Iris pigment epithelial cell (primary cell): ENCODE data around the gene ACSF2.
A peak's percentile ranks its signal among the peaks of the same experiment; 100 is the strongest.
"Not testable (repeated sequence)": the region's sequence is repeated elsewhere in the genome, so short reads cannot be mapped to it uniquely, and the experiment has no call there.

Experiments
- DNase-seq: peaks from one replicate; pipeline ENCODE4 v3.0.0-alpha.2; 2011; ENCODE audit warnings: low read depth

Gene ACSF2, protein sequence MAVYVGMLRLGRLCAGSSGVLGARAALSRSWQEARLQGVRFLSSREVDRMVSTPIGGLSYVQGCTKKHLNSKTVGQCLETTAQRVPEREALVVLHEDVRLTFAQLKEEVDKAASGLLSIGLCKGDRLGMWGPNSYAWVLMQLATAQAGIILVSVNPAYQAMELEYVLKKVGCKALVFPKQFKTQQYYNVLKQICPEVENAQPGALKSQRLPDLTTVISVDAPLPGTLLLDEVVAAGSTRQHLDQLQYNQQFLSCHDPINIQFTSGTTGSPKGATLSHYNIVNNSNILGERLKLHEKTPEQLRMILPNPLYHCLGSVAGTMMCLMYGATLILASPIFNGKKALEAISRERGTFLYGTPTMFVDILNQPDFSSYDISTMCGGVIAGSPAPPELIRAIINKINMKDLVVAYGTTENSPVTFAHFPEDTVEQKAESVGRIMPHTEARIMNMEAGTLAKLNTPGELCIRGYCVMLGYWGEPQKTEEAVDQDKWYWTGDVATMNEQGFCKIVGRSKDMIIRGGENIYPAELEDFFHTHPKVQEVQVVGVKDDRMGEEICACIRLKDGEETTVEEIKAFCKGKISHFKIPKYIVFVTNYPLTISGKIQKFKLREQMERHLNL

DNA sequence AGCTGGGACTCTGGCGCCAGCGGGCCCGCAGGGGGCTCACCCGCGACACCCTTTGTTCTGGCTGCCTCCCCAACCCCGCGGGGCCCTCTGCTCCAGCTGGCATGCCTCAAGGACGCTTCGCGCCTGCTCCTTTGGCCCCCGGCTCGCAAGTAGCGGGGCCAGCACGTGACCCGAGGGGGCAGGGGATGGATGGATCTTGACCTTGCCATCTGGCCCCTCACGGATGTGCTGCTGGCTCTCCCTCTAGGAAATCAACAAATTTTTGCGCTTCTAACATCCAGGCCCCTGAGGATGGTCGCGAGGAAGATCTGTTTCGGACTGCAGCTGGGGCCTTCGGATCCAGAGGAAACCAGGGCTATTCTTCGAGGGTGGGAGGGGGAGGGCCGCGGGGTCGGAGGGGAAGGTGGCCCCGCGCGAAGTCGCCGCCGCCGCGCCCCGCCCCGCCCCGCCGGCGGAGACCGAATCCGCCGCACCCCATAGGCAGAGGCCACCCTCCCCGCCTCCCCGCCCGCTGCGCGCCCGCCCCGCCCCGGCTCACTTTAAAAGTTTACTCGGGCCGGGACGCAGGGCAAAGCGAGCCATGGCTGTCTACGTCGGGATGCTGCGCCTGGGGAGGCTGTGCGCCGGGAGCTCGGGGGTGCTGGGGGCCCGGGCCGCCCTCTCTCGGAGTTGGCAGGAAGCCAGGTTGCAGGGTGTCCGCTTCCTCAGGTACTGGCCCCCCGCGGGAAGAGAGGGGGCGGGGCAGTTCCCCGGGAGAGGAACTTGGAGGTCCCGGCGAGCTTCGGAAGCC is at the start of gene ACSF2:
ACSF2 (plus strand) TSS at position 537 of the 790 bp plus-strand sequence; CDS start at position 581, 44 bp downstream.
- peak; percentile 55 for DNase-seq

DNA sequence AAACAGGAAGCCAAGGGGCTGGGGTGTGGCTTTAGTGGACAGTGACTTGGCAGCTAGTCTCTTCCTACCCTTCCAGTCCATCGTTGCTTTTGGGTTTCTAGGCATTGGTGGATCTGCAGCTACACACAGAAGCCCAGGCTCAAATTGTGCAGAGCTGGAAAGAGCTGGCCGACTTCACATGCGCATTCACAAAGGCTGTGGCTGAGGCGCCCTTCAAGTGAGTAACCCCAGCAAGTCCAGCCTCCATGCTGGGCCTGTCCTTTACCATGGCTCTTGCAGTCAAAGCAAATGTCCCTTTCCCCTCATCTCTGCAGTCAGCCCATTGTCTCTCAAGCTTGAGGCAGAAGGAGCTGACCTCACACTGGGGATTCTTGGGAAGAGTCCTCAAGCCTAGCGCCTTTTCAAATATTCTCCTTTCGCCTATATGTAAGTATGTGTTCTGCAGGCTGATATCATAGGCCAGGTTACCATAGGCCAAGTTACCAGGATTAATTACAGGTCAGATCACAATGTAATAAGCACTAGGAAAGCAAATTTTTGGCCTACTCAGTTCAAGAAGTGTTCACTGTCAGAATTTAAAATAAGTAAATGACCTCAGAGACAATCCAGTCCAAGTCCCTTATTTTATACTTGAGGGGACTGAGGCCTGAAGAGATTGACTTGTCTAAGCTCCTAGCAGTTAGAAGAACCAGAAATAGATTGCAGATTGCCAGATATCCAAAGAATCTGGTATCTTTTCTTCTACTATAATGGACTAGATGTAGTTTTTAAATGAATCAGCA is 46.5 kb upstream of the ACSF2 start:
- no peak for DNase-seq

DNA sequence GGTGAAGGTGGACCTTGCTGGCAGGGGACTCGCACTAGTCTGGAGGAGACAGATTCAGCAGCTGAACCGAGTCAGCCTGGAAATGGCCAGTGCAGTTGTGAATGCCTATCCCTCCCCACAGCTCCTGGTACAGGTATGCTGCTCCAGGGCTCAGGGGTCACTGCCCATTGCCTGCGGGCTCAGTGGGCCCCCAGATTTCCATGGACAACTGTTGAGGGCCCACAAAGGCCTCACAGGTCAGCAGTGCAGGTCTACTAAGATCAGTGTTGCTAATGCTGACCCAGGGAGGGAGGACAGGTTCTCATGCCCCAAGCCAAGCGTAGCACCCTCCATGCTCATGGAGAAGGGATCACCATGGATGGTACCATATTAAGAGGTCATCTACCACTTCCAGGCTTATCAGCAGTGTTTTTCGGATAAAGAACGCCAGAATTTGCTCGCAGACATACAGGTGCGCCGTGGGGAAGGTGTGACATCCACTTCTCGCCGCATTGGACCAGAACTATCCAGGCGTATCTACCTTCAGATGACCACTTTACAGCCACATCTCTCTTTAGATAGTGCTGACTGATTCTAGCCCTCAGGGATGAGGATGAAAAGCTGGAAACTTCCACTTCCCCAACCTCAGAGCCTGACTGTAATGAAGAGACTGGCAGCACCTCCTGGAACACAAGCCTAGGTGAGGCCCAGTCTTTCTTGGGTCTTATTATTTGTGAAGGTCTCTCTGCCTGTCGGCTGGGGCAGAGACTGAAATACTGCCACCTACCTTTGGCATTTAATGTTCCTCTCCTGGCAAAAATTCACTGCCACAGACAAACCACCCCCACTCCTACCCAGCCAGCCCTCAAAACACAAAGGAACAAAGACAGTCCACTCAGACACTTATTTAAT is 45.4 kb upstream of the ACSF2 start:
- DNase-seq = no peak

DNA sequence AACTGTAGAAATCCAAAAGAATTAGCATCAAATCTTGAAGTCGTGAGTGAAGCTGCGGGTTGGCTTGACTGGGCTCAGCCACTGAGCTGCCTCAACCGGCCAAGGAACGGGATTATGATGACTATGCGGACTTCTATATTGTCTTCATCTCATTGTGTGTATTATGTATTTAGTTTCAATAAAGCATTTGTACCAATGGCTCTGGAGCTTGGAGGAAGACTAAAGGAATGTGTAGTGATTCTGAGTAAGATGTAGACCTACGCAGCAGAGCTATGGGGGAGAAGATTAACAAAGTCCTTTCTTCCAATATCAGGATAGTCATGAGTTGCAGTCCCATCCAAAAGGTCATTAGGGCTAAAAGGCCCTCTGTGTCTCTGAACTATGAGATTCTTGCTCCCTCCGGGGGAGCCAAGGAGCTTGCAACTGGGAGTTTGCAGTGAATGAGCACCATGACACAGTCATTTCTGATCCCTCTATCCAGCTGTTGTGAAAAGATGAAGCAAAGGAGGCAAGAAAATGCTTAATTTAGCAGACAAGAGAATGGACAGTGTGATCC is 44.7 kb upstream of the ACSF2 start:
- DNase-seq = no peak

DNA sequence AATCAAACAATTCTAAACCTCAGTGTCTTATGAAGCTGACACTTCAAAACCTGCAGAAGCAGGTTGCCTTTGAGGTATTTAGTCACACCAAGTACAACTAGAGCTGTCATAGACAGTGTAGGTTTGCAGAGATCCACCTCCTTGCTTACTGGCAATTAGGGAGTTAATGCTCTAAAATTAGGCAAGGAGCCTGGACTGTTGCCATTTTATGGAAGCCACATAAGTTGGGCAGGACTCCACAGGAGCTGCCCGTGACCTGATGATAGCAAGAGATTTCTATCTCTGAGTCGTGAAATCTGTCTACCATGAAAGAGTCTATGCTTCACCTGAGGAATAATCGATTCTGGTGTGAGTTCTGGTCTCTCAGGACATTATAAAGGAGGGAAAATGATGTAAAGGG is 44.1 kb upstream of the ACSF2 start:
- DNase-seq = no peak

DNA sequence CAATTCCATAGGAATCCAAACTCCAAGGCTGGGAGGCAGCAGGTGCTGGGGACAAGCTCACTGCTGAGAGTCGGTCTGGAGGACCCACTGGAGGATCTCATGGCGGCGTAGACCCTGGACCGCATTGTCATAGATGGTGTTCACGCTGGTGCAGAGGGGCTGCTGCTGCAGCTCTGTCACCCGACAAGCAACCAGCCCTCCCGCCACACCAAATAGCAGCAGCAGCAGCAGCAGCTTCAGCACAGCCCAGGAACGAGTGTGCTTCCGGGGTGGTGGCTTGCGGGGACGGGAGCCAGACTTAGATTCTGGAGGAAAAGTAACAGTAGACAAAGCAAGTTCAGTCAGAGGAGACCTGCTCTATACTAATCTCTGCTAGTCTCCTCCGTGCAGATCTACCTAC is 43.1 kb upstream of the ACSF2 start:
- no peak for DNase-seq

DNA sequence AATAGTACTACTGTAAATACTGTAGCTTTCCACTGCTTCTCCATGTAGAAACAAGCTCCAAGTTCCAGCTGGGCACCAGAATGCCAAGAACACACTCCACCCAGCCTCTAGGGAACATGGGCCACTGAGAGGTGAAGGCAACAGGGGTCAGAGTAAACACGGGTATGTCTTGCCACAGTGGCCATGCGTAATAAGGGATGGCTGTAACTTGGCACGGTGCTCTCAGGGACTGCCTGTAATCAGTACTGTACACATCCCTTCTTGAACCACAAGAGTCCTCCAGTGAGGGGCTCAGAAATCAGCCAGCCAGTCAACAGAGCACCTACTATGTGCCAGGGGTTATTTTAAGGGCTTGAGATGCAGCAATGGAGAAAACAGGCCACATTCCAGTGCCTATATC is 39.5 kb upstream of the ACSF2 start:
- DNase-seq = no peak

DNA sequence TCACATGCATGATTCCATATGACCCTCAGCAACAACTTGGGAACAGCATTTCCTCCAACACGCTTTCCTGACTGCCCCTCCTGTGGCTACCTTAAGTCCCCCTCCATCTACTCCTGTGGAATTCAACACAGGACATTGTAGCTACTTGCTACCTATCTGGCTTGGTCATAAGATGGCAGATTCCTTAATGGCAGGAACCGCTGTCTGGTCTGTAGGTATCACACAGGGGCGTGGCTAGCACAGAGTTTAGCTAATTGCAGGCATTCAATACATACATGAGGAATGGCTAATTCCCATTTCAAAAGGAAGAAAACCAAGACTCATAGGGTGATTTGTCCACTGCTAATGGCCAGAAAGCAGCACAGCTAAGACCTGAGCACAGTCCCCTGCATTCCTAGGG is 37.3 kb upstream of the ACSF2 start:
- DNase-seq = no peak

DNA sequence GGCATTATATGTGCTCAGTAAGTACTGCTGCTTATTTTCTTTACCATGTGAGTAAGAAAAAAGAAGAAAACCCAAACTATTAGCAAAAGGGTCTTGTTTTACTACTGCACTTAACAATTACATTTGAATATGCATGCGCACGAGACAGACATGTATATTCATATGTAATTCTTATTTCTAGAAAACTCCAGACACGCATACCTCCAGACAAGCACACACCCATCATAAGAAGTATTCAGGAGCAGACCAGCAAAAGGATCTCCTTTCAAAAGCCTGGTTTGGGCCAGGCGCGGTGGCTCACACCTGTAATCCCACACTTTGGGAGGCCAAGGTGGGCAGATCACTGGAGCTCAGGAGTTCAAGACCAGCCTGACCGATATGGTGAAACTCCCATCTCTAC is 36.5 kb upstream of the ACSF2 start:
- DNase-seq = no peak

DNA sequence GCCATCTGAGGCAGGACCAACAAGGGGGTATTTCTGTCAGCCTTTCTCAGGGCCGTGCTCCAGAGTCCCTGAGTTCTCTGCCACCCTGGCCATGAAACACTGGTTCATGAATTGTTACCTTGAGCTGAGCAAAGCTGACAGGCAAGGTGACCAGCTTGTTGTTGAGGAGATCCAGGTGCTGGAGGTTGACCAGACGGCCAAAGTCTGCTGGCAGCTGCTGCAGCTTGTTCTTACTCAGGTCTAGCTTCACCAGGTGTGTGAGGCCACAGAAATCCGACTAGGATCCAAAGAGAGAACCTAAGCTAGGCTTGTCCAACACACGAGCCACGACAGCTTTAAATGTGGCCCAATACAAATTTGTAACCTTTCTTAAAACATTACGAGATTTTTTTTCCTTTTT is 33.4 kb upstream of the ACSF2 start:
- no peak for DNase-seq

DNA sequence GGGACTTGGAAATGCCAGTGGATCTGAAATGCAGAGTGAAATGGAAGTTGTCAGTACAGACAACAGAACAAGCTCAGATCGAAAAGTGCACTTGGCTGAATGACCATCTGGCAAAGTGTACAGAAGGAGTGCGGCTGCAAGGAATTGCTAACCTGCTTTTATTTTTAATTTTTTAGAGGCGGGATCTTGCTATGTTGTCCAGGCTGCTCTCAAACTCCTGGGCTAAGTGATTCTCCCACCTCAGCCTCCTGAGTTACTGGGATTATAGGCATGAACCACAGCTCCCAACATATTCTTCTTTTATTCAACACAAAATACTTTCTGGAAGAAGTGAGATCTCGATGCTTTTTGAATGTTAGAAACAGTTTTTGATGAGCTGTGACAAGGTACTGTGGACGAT is 32.3 kb upstream of the ACSF2 start:
- DNase-seq = no peak

DNA sequence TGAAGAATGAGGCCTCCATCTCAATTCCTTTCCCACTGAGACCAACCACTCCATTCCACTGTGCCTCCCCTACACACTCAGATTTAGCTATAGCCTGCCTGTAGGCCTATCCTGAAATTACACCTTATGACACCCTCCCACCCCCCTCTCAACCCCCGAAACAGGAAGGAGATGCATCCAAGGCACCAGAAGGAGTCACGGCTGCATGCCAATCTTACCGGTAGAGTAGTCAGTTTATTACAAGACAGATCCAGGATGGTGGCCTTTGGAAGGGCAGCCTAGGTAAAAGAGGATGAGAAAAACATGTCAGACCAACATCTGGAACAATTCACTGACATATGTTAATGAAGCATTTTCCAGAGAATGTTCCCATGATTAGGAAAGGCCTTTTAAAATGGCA is 31.3 kb upstream of the ACSF2 start:
- DNase-seq = no peak

DNA sequence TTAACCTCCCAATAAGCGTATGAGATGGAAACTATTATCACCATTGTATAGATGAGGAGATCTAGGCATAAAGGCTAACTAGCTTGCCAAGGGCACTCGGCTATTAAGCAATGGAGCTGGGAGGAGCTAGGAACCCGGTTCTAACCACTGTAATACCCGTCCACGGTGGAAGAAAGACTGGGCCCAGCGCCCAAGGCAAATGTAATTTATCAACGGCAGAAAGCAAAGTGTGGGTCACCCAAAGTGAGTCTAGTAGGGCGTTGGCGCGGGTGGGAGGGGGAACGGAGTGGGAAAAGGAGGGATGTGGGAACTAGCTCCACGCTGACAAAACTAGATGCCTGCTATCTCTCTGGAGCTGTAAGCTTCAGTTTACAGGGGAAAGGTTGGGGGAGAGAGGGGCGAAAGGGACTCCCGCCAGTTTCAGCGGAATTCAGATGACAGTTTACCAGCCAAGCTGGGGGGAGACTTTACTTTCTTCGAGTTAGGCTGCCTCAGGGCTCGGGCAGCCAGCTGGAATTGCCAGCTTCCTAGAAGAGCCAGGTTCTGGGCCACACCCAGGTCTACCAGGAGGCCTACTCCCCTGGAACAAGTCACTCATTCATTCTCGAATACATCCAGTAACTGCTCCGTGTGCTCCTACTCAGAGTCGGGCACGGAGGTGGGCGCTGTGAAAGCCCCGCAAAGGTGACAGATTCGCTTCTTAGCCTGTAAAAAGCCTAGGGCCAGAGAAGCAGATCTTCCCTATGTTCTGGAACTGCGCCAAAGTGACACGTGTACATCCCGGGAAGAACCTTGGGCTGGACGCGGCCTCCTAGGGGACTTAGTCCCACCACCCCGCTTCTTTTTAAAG is 29.5 kb upstream of the ACSF2 start:
- peak; percentile 79 for DNase-seq

DNA sequence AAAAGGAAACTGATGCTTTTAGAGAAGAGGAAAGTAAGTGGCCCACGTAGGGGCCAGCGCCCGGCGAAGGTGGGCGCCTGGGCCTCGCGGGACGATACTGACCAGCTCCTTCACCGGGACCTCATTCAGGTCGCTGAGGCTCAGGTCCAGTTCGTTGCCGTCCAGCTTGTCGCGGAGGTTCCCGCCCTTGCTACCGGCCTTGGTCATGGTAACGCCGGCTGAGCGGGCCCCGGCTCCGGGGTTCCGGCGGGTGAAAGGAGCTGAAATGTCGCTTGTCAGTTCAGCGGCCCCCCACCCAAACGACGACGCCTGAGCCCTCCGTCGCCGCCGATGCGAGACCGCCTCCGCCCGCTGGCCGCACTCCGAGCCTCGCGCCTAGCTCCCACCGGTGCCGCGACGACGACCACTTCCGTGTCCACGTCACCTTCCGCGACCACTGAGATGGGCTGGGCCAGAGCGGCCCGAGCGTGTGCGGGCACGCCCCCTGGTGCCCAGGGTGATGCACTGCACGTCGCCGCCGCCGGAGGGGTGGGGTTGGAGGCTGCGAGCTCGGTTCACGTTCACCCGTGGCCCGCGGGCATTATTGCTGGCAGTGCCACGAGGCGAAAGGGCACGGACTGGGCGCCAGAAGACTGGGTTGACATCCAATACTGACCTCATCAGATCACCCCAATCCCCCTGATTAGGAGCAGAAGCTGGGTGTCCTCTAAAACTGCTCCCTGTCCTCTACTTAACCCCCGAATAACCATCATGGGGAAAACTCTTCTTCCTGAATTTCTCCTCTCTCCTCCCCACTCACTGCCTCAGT is 28.7 kb upstream of the ACSF2 start, which contains the start of gene LRRC59:
LRRC59 (minus strand) TSS at position 413 of the 808 bp plus-strand sequence; CDS start at position 207, 206 bp downstream.
- peak; percentile 74 for DNase-seq

DNA sequence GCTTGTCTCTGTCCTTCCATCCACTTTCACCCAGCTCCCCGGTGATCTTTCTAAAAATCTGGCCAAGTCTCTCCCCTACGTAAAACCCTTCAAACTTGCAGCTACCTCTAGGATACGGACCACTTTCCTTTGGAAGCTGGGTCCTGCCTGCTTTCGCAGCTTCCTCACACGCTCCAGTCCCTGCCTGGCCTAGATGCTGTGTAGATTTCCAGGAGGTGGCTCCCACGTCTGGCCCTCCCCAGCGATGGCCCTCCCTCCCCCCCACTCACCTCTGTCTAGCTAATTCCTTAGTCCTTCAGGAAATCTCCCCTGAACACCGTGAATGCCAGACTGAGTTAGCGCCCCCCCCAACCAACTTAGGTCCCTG is 28.1 kb upstream of the ACSF2 start:
- no peak for DNase-seq

DNA sequence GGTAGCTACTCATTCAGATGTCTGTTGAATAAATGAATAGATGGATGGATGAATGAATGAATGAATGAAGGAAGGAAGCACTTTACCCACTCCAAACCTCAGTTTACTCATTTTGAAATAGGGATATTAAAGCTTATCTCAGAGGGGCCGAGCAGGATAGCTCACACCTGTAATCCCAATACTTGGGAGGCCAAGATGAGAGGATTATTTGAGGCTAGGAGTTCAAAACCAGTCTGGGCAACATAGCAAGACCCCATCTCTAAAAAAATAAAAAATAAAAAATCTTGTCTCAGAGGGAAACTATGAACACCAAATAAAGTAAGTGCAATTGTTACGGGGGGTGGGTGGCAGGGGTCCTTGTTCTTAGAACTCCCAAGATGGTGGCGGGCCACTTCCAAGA is 27.3 kb upstream of the ACSF2 start:
- not testable (repeated sequence) for DNase-seq

DNA sequence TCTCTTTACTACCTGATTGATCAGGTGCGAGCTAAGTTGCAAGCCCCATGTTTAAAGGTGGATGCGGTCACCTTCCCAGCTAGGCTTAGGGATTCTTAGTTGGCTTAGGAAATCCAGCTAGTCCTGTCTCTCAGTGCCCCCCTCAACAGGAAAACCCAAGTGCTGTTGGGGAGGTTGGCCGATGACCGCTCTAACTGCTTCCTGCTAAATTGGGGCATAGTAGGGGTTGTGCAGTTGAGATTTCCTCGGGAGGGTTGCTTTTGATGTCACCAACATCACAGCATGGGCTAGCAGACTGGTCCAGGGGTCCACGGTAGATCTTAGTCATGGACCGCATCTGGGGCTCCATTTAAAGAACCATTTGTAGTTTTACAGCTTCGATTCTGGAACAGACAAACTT is 26.4 kb upstream of the ACSF2 start:
- DNase-seq = not testable (repeated sequence)

DNA sequence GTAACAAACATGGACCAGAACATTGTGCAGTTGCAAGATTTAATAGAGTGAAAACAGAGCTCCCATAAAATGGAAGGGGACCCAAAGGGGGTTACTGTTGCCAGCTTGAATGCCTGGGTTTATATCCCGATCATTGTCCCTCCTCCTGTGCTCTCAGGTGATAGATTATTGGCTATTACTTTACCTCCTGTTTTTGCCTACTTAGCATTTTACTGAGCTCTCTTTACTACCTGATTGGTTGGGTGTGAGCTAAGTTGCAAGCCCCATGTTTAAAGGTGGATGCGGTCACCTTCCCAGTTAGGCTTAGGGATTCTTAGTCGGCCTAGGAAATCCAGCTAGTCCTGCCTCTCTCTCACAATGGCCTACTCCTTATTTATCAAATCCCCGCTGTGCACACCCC is 20.7 kb upstream of the ACSF2 start:
- not testable (repeated sequence) for DNase-seq

DNA sequence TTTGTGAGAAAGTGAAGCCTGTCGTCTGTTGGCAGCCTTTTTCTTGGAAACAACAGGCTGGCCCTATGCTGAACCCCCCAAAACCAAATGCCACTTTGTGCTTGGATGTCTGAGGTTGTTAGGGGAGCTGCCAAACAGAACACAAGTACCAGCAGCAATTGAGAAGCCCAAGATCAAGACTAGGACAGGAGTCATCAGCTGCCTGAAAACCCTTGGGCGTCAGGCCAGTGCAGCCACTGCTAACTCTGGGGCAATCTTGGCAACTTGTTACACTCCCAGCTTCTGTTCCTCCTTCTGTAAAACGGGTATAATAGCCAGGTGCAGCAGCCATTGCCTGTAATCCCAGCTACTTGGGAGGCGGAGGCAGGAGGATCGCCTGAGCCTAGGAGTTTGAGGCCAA is 19.4 kb upstream of the ACSF2 start:
- DNase-seq = no peak
